ENCODE measurements around the gene PPP2R5E. TPM values are rescaled to one million over a fixed set of nuclear protein-coding genes. Genes with fewer than 3 reads are reported as not detected.

Gene PPP2R5E
- total RNA-seq, 1 donor from 2014 or later, result 29.9 TPM

DNA sequence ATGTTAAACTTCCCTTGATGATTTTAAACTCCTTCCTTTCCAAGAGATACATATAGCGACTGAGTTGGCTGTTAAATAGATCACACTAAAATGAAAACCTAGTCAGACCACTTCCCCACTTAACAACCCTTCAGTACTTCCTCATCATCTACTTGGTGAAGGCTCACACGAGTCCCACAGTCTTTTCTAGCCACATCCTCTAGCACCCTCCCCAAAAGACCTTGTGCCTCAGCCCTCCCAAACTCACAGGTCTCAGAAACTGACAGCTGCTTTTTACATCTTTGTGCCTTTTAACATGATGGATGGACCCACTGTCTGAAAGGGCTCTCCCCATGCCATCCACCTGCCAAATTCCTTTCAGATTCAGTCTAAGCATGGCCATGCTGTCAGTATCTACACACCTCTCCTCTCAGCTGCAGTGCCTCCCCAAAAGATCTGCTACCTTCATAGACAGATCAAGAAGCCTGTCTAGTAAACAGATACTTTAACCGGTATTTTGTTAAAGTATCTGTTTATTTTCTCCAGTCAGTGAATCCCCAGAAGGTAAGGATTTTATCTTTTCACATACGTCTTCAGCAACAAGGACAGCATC lies 159.3 kb downstream of the PPP2R5E start:
- no peak for DNase-seq (ENCODE audit: low spot score)

- no peak for DNase-seq (ENCODE audit: low spot score)
These were observed 164.7 kb downstream of the PPP2R5E start for GRCh38 chr14:63378444-63378843.

- DNase-seq (ENCODE audit: low spot score), result no peak
These were observed 167.4 kb downstream of the PPP2R5E start for GRCh38 chr14:63375769-63376168.

GRCh38 chr14:63371613-63372012 lies 171.6 kb downstream of the PPP2R5E start:
- DNase-seq (ENCODE audit: low spot score), result peak; percentile 33

GRCh38 chr14:63371033-63371432 lies 172.1 kb downstream of the PPP2R5E start:
- no peak for DNase-seq (ENCODE audit: low spot score)

- no peak for DNase-seq (ENCODE audit: low spot score)
These were observed 175.3 kb downstream of the PPP2R5E start for GRCh38 chr14:63367742-63368364.

GRCh38 chr14:63362389-63362819 lies 180.8 kb downstream of the PPP2R5E start:
- no peak for DNase-seq (ENCODE audit: low spot score)

GRCh38 chr14:63361790-63362189 lies 181.4 kb downstream of the PPP2R5E start:
- no peak for DNase-seq (ENCODE audit: low spot score)

GRCh38 chr14:63357841-63358240 lies 185.3 kb downstream of the PPP2R5E start:
- DNase-seq (ENCODE audit: low spot score), result no peak

DNA sequence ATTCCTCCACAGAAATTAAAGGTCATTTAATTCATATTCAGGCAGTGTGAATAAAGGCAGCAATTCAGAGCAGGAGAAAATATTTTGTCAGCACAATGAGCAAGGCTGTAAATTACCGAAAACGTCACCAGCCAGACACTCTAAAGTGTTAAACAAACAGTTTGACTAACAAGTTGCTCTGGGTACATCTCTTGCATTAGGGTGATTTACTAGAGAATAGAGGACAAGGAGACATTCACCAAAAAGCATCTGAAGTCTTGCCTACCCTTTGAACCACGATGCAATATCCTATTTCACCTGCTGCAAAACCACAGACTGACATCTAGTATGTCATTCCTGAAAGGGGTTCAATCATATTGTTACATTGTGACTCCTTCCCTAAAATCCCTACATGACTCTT lies 197.4 kb downstream of the PPP2R5E start:
- no peak for DNase-seq (ENCODE audit: low spot score)

DNA sequence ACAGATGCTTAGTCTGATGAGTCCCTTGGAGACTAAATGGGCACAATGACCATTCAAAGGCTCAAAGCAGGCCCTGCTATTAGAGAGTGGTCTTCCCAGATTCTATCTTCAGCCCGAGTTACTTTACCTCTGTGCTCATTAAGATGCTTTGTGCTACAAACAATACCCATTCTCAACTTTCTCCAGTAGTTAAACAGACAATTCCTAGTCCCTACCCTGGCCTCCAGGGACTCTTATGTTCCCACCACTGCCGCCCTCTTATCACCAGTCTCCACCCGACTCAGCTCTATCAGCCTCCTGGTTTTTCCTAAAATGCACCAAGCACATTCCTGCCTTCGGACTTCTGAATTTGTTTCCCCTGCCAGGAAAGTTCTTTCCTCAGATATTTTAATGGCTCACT lies 198.8 kb downstream of the PPP2R5E start:
- DNase-seq (ENCODE audit: low spot score), result no peak

- DNase-seq (ENCODE audit: low spot score), result peak; percentile 51
These were observed 199.3 kb downstream of the PPP2R5E start for GRCh38 chr14:63343878-63344277.

DNA sequence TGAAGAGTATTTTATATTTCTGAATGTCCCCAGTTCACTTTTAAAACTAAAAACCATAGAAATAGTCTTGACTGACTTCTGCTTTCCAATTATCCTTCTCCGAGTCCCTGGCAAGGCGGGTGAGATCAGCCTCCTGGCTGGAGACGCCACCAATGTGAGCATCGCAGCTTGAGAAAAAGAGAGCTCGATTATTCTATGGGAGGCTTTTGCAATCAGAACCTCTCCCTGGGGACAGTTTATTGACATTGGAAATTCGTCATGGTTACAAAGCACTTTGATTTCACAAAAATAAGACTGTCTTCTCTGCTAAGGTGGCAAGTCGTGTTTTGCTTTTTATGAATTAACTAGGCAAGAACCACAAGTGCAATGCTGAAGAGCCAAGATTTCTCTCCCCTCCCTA lies 200.8 kb downstream of the PPP2R5E start:
- DNase-seq (ENCODE audit: low spot score), result no peak

GRCh38 chr14:63328787-63329737 lies 214.1 kb downstream of the PPP2R5E start:
- DNase-seq (ENCODE audit: low spot score), result no peak

DNA sequence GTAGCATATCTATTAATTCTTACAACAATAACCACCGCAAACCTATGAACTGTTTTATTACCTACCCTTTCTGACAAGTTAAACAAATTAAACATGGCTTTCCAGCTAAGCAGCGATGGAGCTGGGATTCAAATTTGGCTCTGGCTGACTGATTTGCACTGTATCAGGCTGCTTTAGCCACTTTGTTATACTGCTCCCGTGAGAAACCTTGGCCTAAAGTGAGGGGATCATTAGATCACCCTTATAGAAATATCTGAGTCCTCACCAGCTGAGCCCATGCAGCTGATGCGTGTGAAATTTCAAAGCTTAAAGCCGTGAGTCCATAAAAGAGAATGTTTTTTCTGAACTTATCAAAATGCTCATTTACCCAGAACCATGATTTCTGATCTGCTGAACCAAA lies 216.3 kb downstream of the PPP2R5E start:
- DNase-seq (ENCODE audit: low spot score), result no peak

GRCh38 chr14:63322897-63323573 lies 220.1 kb downstream of the PPP2R5E start:
- DNase-seq (ENCODE audit: low spot score), result no peak

DNA sequence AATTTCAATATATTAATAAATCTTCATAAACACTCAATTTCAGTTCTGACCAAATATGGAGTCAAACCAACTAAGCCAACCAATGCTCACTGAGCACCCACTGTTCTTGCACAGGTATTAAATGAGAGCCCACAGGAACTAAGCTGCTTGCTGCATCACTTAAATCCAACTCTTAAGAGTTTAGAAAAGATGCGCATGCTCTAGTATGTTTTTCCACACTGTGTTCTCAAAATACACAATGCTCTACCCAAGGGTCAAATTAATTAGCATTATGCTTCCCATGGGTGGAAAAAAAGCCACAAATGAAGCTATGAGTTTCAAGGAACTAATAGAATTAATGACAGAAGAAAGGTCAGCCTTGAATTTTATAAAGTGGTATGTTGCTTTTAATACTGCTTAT lies 220.7 kb downstream of the PPP2R5E start:
- DNase-seq (ENCODE audit: low spot score), result no peak

Other genes starting within 250 kb of the PPP2R5E start
- gene GPHB5, start 224.4 kb downstream of the PPP2R5E start, total RNA-seq (ENCODE audit: insufficient read depth, low replicate concordance), result not detected
- gene WDR89, start 98.5 kb upstream of the PPP2R5E start, total RNA-seq (ENCODE audit: insufficient read depth, low replicate concordance), result 22.9 TPM
- gene SGPP1, start 184.7 kb upstream of the PPP2R5E start, total RNA-seq (ENCODE audit: insufficient read depth, low replicate concordance), result 32.5 TPM